KMS-11 (cell line): ENCODE data around the gene MPV17L2.

Experiments used
- H2AFZ ChIP-seq: fragments of 200-600 bp; sonication (generic); 2 replicates; pipeline ENCODE4 v1.6.1; 2016; ENCODE audit warnings: antibody characterized with exemption, mixed run types, low read depth
- H3K27ac ChIP-seq: fragments of 200-600 bp; sonication (generic); 2 replicates; pipeline ENCODE4 v1.6.1; 2016; ENCODE audit warnings: mild to moderate bottlenecking, mixed run types
- H3K27me3 ChIP-seq: fragments of 200-600 bp; sonication (generic); 2 replicates; pipeline ENCODE4 v1.6.1; 2017; ENCODE audit warnings: mild to moderate bottlenecking, low read depth, mixed run types, moderate library complexity; ENCODE audit not compliant: insufficient read depth
- H3K36me3 ChIP-seq: fragments of 200-600 bp; sonication (generic); 2 replicates; pipeline ENCODE4 v1.6.1; 2017; ENCODE audit warnings: mild to moderate bottlenecking, mixed run types; ENCODE audit not compliant: insufficient read depth
- H3K4me1 ChIP-seq: fragments of 200-600 bp; sonication (generic); 2 replicates; pipeline ENCODE4 v1.6.1; 2016; ENCODE audit warnings: mild to moderate bottlenecking, low read depth, mixed run types; ENCODE audit not compliant: poor library complexity, severe bottlenecking
- H3K4me2 ChIP-seq: fragments of 200-600 bp; sonication (generic); 2 replicates; pipeline ENCODE4 v1.7.0; 2016; ENCODE audit warnings: mild to moderate bottlenecking, mixed run types
- H3K4me3 ChIP-seq: fragments of 200-600 bp; sonication (generic); IDR thresholded peaks from 2 replicates; pipeline ENCODE4 v1.6.1; 2017; ENCODE audit warnings: low read depth, low read length, mixed read lengths; ENCODE audit not compliant: insufficient read depth
- H3K79me2 ChIP-seq: fragments of 200-600 bp; sonication (generic); 2 replicates; pipeline ENCODE4 v1.6.1; 2016; ENCODE audit warnings: low read depth, mixed run types; ENCODE audit not compliant: insufficient read depth
- H3K9ac ChIP-seq: fragments of 200-600 bp; sonication (generic); 2 replicates; pipeline ENCODE4 v1.6.1; 2016; ENCODE audit warnings: mild to moderate bottlenecking, mixed run types
- H4K20me1 ChIP-seq: fragments of 200-600 bp; sonication (generic); 2 replicates; pipeline ENCODE4 v1.6.1; 2016; ENCODE audit warnings: mild to moderate bottlenecking, mixed run types; ENCODE audit not compliant: insufficient read depth
- TF ChIP-seq, protein P1 (sequence below): fragments of 200-600 bp; sonication (generic); conservative IDR thresholded peaks from 2 replicates; pipeline ENCODE4 v1.6.1; 2017; ENCODE audit warnings: low read depth, mild to moderate bottlenecking, antibody characterized with exemption, low read length, moderate library complexity, mixed read lengths

The MPV17L2 gene

DNA sequence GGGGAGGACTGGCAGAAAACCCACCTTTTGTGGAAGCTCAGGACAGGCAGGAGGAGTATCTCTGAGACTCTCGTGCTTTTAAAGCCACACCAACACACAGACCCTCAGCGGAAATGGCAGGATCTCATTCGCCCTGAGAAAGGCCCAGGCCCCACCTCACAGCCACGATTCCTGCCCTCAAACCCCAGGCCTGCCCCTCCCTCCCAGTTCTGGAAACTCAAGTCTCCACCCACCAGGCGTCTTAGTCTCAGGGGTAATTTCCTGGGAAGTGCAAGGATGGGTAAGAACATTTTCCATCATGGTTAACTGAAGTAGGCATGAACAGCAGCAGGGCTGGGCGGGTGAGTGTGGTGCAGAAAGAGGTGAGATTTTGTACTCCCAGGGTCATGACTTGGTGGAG lies 41.2 kb downstream of the MPV17L2 start:
- Histone ChIP-seq H2AFZ (no peak overlapping the region), H3K79me2 (no peaks in the 10 kb centered on the region), H3K36me3 (no peaks in the 10 kb centered on the region), H3K27ac (no peak overlapping the region), H3K4me3 (no peak overlapping the region), H3K9ac (no peak overlapping the region), H3K4me2 (no peak overlapping the region), H4K20me1 (no peaks in the 10 kb centered on the region), H3K27me3 (peaks cover 81% of the 10 kb centered on the region), H3K4me1 (no peaks in the 10 kb centered on the region)
- TF ChIP-seq, protein P1, sequence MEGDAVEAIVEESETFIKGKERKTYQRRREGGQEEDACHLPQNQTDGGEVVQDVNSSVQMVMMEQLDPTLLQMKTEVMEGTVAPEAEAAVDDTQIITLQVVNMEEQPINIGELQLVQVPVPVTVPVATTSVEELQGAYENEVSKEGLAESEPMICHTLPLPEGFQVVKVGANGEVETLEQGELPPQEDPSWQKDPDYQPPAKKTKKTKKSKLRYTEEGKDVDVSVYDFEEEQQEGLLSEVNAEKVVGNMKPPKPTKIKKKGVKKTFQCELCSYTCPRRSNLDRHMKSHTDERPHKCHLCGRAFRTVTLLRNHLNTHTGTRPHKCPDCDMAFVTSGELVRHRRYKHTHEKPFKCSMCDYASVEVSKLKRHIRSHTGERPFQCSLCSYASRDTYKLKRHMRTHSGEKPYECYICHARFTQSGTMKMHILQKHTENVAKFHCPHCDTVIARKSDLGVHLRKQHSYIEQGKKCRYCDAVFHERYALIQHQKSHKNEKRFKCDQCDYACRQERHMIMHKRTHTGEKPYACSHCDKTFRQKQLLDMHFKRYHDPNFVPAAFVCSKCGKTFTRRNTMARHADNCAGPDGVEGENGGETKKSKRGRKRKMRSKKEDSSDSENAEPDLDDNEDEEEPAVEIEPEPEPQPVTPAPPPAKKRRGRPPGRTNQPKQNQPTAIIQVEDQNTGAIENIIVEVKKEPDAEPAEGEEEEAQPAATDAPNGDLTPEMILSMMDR: no peak

DNA sequence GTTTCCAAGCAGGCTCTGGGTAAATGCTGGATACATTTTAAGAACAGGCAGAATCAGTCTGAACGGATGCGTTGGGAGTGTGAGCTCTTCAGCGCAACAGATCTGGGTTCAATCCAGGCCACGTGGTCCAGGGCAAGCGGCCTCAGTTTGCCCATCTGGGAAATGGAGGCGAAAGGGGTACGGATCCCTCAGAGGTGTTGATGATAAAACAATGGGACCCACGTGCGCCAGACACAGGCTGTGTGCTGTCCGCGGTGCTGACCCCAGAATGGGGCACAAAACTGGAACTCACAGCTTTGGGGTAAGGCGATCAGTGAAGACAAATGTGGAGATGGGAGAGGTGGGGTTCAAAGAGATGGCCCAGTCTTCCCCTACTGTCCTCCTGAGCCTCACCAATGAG lies 46.3 kb downstream of the MPV17L2 start:
- TF ChIP-seq, protein P1: no peak
- Histone ChIP-seq H3K27ac (no peak overlapping the region), H3K9ac (no peak overlapping the region), H3K27me3 (peaks cover 95% of the 10 kb centered on the region), H3K36me3 (no peaks in the 10 kb centered on the region), H2AFZ (no peak overlapping the region), H3K4me1 (no peaks in the 10 kb centered on the region), H3K4me2 (no peak overlapping the region), H4K20me1 (no peaks in the 10 kb centered on the region), H3K79me2 (no peaks in the 10 kb centered on the region), H3K4me3 (no peak overlapping the region)

DNA sequence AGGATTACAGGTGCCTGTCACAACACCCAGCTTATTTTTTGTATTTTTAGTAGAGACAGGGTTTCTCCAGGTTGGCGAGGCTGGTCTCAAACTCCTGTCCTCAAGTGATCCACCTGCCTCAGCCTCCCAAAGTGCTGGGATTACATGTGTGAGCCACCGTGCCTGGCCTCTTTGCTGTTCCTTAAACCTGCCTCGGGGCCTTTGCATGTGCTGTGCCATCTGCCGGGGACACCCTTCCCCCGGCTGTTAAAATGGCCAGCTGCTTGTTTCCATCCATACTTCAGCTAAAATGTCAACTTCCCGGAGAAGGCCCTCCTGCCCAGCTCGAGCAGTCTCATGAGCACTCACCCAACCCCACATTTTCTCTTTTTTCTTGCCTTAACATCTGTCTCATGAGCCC lies 52.3 kb downstream of the MPV17L2 start:
- Histone ChIP-seq H3K4me3 (no peak overlapping the region), H2AFZ (no peak overlapping the region), H3K36me3 (no peaks in the 10 kb centered on the region), H4K20me1 (no peaks in the 10 kb centered on the region), H3K4me1 (no peaks in the 10 kb centered on the region), H3K4me2 (no peak overlapping the region), H3K9ac (no peak overlapping the region), H3K27me3 (peaks cover 87% of the 10 kb centered on the region), H3K27ac (no peak overlapping the region), H3K79me2 (no peaks in the 10 kb centered on the region)
- TF ChIP-seq, protein P1: no peak
